Embryonic facial prominence (tissue), 1 donor: ENCODE results near the gene ANXA4.
"Not testable (repeated sequence)": the region's sequence is repeated elsewhere in the genome, so short reads cannot be mapped to it uniquely, and the experiment has no call there.

Experiments
- DNase-seq: peaks from one replicate; pipeline ENCODE4 v3.0.0-alpha.2; 2016; ENCODE audit errors: extremely low spot score

The ANXA4 gene

GRCh38 chr2:69776886-69777785 is 35.2 kb downstream of the ANXA4 start:
- DNase-seq: no peak

- DNase-seq: no peak
Observed at GRCh38 chr2:69777786-69778105, 35.8 kb downstream of the ANXA4 start.

GRCh38 chr2:69779258-69780001 is 37.5 kb downstream of the ANXA4 start:
- DNase-seq: no peak

- no peak for DNase-seq
Observed at GRCh38 chr2:69780921-69781320, 39.0 kb downstream of the ANXA4 start.

- no peak for DNase-seq
Observed at GRCh38 chr2:69781321-69782248, 39.7 kb downstream of the ANXA4 start.

- DNase-seq: no peak
Observed at GRCh38 chr2:69784228-69784627, 42.3 kb downstream of the ANXA4 start.

- DNase-seq: no peak
Observed at GRCh38 chr2:69785358-69785757, 43.4 kb downstream of the ANXA4 start.

GRCh38 chr2:69786052-69786560 is 44.2 kb downstream of the ANXA4 start:
- no peak for DNase-seq

GRCh38 chr2:69789175-69789721 is 47.3 kb downstream of the ANXA4 start:
- DNase-seq: no peak

- no peak for DNase-seq
Observed at GRCh38 chr2:69789772-69790600, 48.1 kb downstream of the ANXA4 start.

GRCh38 chr2:69790601-69790959 is 48.6 kb downstream of the ANXA4 start:
- DNase-seq: no peak

- DNase-seq: no peak
Observed at GRCh38 chr2:69791045-69791444, 49.1 kb downstream of the ANXA4 start.

- DNase-seq: no peak
Observed at GRCh38 chr2:69796174-69796573, 54.2 kb downstream of the ANXA4 start.

GRCh38 chr2:69797235-69797634 is 55.3 kb downstream of the ANXA4 start:
- DNase-seq: no peak

GRCh38 chr2:69797836-69798289 is 55.9 kb downstream of the ANXA4 start:
- no peak for DNase-seq

GRCh38 chr2:69798290-69798908 is 56.5 kb downstream of the ANXA4 start:
- DNase-seq: peak; percentile 10

GRCh38 chr2:69798909-69799526 is 57.1 kb downstream of the ANXA4 start:
- no peak for DNase-seq

- no peak for DNase-seq
Observed at GRCh38 chr2:69801745-69802290, 59.9 kb downstream of the ANXA4 start.

GRCh38 chr2:69802781-69803367 is 60.9 kb downstream of the ANXA4 start:
- not testable (repeated sequence) for DNase-seq
